B cell (primary cell): Measurements from ENCODE around the gene EFNB3. TPM values are rescaled to one million over a fixed set of nuclear protein-coding genes. Genes with fewer than 3 reads are reported as not detected.

Experiments used
- ATAC-seq: fragments of 200-7000 bp; cut with Tn5 transposase; one replicate; pipeline ENCODE4 v1.10.0; 2021; ENCODE audit warnings: low read depth, mild to moderate bottlenecking, moderate number of reproducible peaks, moderate library complexity
- CTCF ChIA-PET: fragments of 350-600 bp; sonication (Branson Sonifier 250); formaldehyde crosslinking; loops from one replicate; lab custom pipeline; 2021; ENCODE audit warnings: antibody characterized with exemption, inconsistent platforms; lab: Charles Lee
- POLR2A ChIA-PET: fragments of 350-600 bp; sonication (Branson Sonifier 250); formaldehyde crosslinking; loops from one replicate; lab custom pipeline; 2021; ENCODE audit warnings: antibody characterized with exemption; lab: Charles Lee
- DNase-seq: peaks from one replicate; pipeline ENCODE4 v3.0.0; 2013
- H2AFZ ChIP-seq: 2 replicates; pipeline ENCODE4 v1.6.1; 2012; ENCODE audit warnings: mild to moderate bottlenecking, low read depth, low read length; ENCODE audit not compliant: insufficient read depth, poor library complexity, severe bottlenecking
- H3K27ac ChIP-seq, 2 donors: 1 replicate in 1 of 2; 2 replicates in 1 of 2; pipeline ENCODE4 v1.5.1; 2012 to 2013; ENCODE audit warnings: low read length in 2 of 2, mild to moderate bottlenecking in 2 of 2, moderate library complexity in 1 of 2
- H3K27me3 ChIP-seq, 4 experiments: fragments of 200-600 bp in 1 of 4; sonication (generic) in 1 of 4; replicated peaks in 1 of 4; 1 replicate in 2 of 4; 2 replicates in 2 of 4; pipeline versions ENCODE4 v1.6.1 to v1.7.0; 2013 to 2016; ENCODE audit warnings: low read length in 3 of 4, mild to moderate bottlenecking in 2 of 4, mixed read lengths in 1 of 4, moderate library complexity in 1 of 4; ENCODE audit not compliant: insufficient read depth in 4 of 4, control insufficient read depth in 3 of 4; ENCODE audit errors: control extremely low read depth in 1 of 4
- H3K36me3 ChIP-seq, 2 experiments: replicated peaks in 1 of 2; 1 replicate in 1 of 2; 2 replicates in 1 of 2; pipeline versions ENCODE4 v1.6.1 to v1.7.1; 2013; ENCODE audit warnings: low read length in 1 of 2; ENCODE audit not compliant: insufficient read depth in 2 of 2, control insufficient read depth in 1 of 2; ENCODE audit errors: control extremely low read depth in 1 of 2, extremely low read depth in 1 of 2
- H3K4me1 ChIP-seq, 2 donors: fragments of 200-600 bp in 1 of 2; sonication (generic) in 1 of 2; 1 replicate in 1 of 2; 2 replicates in 1 of 2; pipeline versions ENCODE4 v1.5.1 to v1.6.1; 2013 to 2017; ENCODE audit warnings: low read length in 2 of 2; ENCODE audit not compliant: control insufficient read depth in 2 of 2, insufficient read depth in 2 of 2
- H3K4me2 ChIP-seq: replicated peaks from 2 replicates; pipeline ENCODE3; 2012; ENCODE audit warnings: mild to moderate bottlenecking, low read depth, low read length; ENCODE audit not compliant: poor library complexity, severe bottlenecking
- H3K4me3 ChIP-seq, 5 experiments: fragments of 200-600 bp in 1 of 5; sonication (generic) in 1 of 5; 1 replicate in 3 of 5; 2 replicates in 2 of 5; pipeline versions ENCODE4 v1.5.1 to v1.7.0; 2011 to 2016; ENCODE audit warnings: low read length in 4 of 5, mild to moderate bottlenecking in 4 of 5, low read depth in 2 of 5, control low read depth in 1 of 5, moderate library complexity in 1 of 5; ENCODE audit not compliant: insufficient read depth in 1 of 5; ENCODE audit errors: control extremely low read depth in 1 of 5, extremely low read depth in 1 of 5
- H3K79me2 ChIP-seq: fragments of 200-600 bp; sonication (generic); one replicate; pipeline ENCODE4 v1.6.0; 2016; ENCODE audit warnings: low read length; ENCODE audit not compliant: control insufficient read depth, insufficient read depth
- H3K9ac ChIP-seq: fragments of 200-600 bp; sonication (generic); 2 replicates; pipeline ENCODE4 v1.6.1; 2017; ENCODE audit warnings: mild to moderate bottlenecking, low read length, moderate library complexity
- H3K9me3 ChIP-seq, 3 donors: one replicate each; pipeline versions ENCODE4 v1.6.1 to v1.7.1; 2013; ENCODE audit warnings: low read length in 2 of 3; ENCODE audit not compliant: control insufficient read depth in 2 of 3, insufficient read depth in 1 of 3; ENCODE audit errors: control extremely low read depth in 1 of 3
- H4K20me1 ChIP-seq: 2 replicates; pipeline ENCODE4 v1.6.0; 2012; ENCODE audit warnings: mild to moderate bottlenecking, low read length; ENCODE audit not compliant: insufficient read depth, control insufficient read depth, poor library complexity, severe bottlenecking
- H3K27ac Mint-ChIP-seq: one replicate; pipeline ENCODE4 v1.8.0; 2021; ENCODE audit warnings: mixed read lengths
- H3K27me3 Mint-ChIP-seq: one replicate; pipeline ENCODE4 v1.8.0; 2021; ENCODE audit warnings: mixed read lengths
- H3K4me1 Mint-ChIP-seq: one replicate; pipeline ENCODE4 v1.8.0; 2021; ENCODE audit warnings: mixed read lengths
- H3K4me3 Mint-ChIP-seq: one replicate; pipeline ENCODE4 v1.8.0; 2021; ENCODE audit warnings: mixed read lengths
- H3K9me3 Mint-ChIP-seq: one replicate; pipeline ENCODE4 v1.8.0; 2022; ENCODE audit warnings: mixed read lengths; ENCODE audit not compliant: insufficient read depth
- EZH2 ChIP-seq: IDR thresholded peaks from 2 replicates; pipeline ENCODE4 v1.6.1; 2012; ENCODE audit warnings: borderline replicate concordance, low read depth, mild to moderate bottlenecking, moderate library complexity, low read length; ENCODE audit not compliant: insufficient read depth, poor library complexity, severe bottlenecking
- WGBS: methylation state at CpG from one replicate; pipeline ENCODE4 v1.1.5; 2013; ENCODE audit warnings: missing lambda C conversion rate; ENCODE audit not compliant: insufficient coverage; 5-methylcytosine and 5-hydroxymethylcytosine counted together
- intact Hi-C: fragments of 100-400 bp; cut with micrococcal nuclease; formaldehyde crosslinking; loops from one replicate; pipeline ENCODE4 v1.10.0; 2022
- polyA plus RNA-seq: library from polyadenylated mRNA; depleted of rRNA; stranded (reverse); fragments of >200 nt; gene quantifications from 2 replicates; pipeline ENCODE4 v1.2.3, GENCODE V29; 2012
- total RNA-seq, 2 donors: library from RNA; stranded (reverse); fragments of 120-200 nt in 1 of 2; gene quantifications; 1 replicate in 1 of 2; 2 replicates in 1 of 2; pipeline versions ENCODE4 v1.2.3 to v1.2.4, GENCODE V29; 2013 to 2022
- TF ChIP-seq, protein P1 (sequence below): fragments of 200-600 bp; IDR thresholded peaks from one replicate; pipeline ENCODE4 v1.8.0; 2022; ENCODE audit warnings: antibody characterized with exemption, mild to moderate bottlenecking

EFNB3 gene
- total and polyA plus RNA-seq, 2 donors (not counting 1 experiment from before 2014, with no cell fraction given) = not detected

- peaks cover 57% of the 10 kb centered on the region for H3K79me2 ChIP-seq
- H3K36me3 ChIP-seq = peaks cover 0 to 8% of the 10 kb centered on the region in 2 experiments
- peak within 1 kb of the TSS; percentile 98 for H3K4me3 Mint-ChIP-seq
- peak within 1 kb of the TSS; percentile 97 for H3K9ac ChIP-seq
- no peaks in the 10 kb centered on the region for H4K20me1 ChIP-seq
- H3K27me3 Mint-ChIP-seq = no peaks in the 10 kb centered on the region
- under 1% methylated on average over 24 of the region's 30 CpGs for WGBS
- peak within 1 kb of the TSS; percentile 68 to 100 (median 100) for H3K4me3 ChIP-seq
- H3K4me1 ChIP-seq = peaks cover 22 to 32% of the 10 kb centered on the region in 2 donors
- CTCF ChIA-PET = interaction anchor here (0.6 to 5.2 kb wide), 43 partner anchors 9 to 1166 kb away, joined by 3 to 35 read pairs (median 4); partner anchors contain the start of genes ACAP1, ATP1B2, CD68 and CTC1
- intact Hi-C loops = loop anchor here (1.0 to 5.0 kb wide), 12 partner anchors 36 to 1035 kb away; partner anchors contain the start of genes ATP1B2, C17orf100, CTC1 and CTDNEP1
- POLR2A ChIA-PET = interaction anchor here (0.6 to 3.6 kb wide), 34 partner anchors 10 to 675 kb away, joined by 3 to 35 read pairs (median 4); partner anchors contain the start of genes ATP1B2, CD68, CTC1 and FXR2
- TF ChIP-seq EZH2 = no peak
- TF ChIP-seq, protein P1, sequence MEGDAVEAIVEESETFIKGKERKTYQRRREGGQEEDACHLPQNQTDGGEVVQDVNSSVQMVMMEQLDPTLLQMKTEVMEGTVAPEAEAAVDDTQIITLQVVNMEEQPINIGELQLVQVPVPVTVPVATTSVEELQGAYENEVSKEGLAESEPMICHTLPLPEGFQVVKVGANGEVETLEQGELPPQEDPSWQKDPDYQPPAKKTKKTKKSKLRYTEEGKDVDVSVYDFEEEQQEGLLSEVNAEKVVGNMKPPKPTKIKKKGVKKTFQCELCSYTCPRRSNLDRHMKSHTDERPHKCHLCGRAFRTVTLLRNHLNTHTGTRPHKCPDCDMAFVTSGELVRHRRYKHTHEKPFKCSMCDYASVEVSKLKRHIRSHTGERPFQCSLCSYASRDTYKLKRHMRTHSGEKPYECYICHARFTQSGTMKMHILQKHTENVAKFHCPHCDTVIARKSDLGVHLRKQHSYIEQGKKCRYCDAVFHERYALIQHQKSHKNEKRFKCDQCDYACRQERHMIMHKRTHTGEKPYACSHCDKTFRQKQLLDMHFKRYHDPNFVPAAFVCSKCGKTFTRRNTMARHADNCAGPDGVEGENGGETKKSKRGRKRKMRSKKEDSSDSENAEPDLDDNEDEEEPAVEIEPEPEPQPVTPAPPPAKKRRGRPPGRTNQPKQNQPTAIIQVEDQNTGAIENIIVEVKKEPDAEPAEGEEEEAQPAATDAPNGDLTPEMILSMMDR = no peak
- H3K4me1 Mint-ChIP-seq = peaks cover 37% of the 10 kb centered on the region
- DNase-seq (peak; percentile 94), ATAC-seq (peak; percentile 51)
- no peaks in the 10 kb centered on the region for H3K9me3 Mint-ChIP-seq
- H3K27ac Mint-ChIP-seq = peak within 1 kb of the TSS; percentile 100
- peak within 1 kb of the TSS; percentile 88 for H2AFZ ChIP-seq
- H3K27me3 ChIP-seq = no peaks in the 10 kb centered on the region
- peak within 1 kb of the TSS; percentile 84 for H3K4me2 ChIP-seq
- H3K9me3 ChIP-seq = no peaks in the 10 kb centered on the region
- peak within 1 kb of the TSS; percentile 94 to 99 for H3K27ac ChIP-seq
Observed at GRCh38 chr17:7687072-7687907, 17.7 kb upstream of the EFNB3 start, which contains the start of gene TP53. TP53 (minus strand) TSS chr17:7687490; CDS start chr17:7676594, 10,896 bp downstream.
